HepG2 (cell line): ENCODE measurements around the gene ACSF3. TPM values are rescaled to one million over a fixed set of nuclear protein-coding genes. Genes with fewer than 3 reads are reported as not detected.

ENCODE experiments used
- CREB3 ChIP-seq: sonication (generic); formaldehyde crosslinking; IDR thresholded peaks from 2 replicates; pipeline ENCODE4 v1.5.0; 2020; ENCODE audit warnings: missing genetic modification reagents
- GABPB1 ChIP-seq: IDR thresholded peaks from 2 replicates; pipeline ENCODE4 v1.6.1; 2016; ENCODE audit warnings: mild to moderate bottlenecking, missing genetic modification reagents, moderate library complexity, missing compliant biosample characterization
- PHF8 ChIP-seq: sonication (generic); formaldehyde crosslinking; IDR thresholded peaks from 2 replicates; pipeline ENCODE4 v1.5.0; 2020; ENCODE audit warnings: missing genetic modification reagents
- RFX5 ChIP-seq: IDR thresholded peaks from 2 replicates; pipeline ENCODE4 v1.6.1; 2011; ENCODE audit warnings: low read depth, low read length, improper control_type of control experiment
- TCF7L2 ChIP-seq: IDR thresholded peaks from 2 replicates; pipeline ENCODE4 v1.6.1; 2011; ENCODE audit warnings: mild to moderate bottlenecking, low read depth, low read length, moderate library complexity
- ZNF232 ChIP-seq: sonication (generic); formaldehyde crosslinking; IDR thresholded peaks from 2 replicates; pipeline ENCODE4 v1.4.0; 2020; ENCODE audit warnings: missing genetic modification reagents, borderline replicate concordance
- ZNF318 ChIP-seq: sonication (generic); formaldehyde crosslinking; IDR thresholded peaks from 2 replicates; pipeline ENCODE4 v1.4.0; 2020; ENCODE audit warnings: mild to moderate bottlenecking, missing genetic modification reagents
- ZNF687 ChIP-seq: sonication (generic); formaldehyde crosslinking; IDR thresholded peaks from 2 replicates; pipeline ENCODE4 v1.5.1; 2020; ENCODE audit warnings: mild to moderate bottlenecking, missing genetic modification reagents, moderate library complexity
- polyA plus RNA-seq, 8 experiments: library from polyadenylated mRNA; depleted of rRNA in 3 of 8; stranded (reverse) in 7 of 8; unstranded in 1 of 8; fragments of >200 nt; fragmentation: Illumina TruSeq in 4 of 8; extraction: Trizol in 4 of 8; gene quantifications; 2 replicates each; pipeline versions ENCODE4 v1.2.1 to v1.2.3, GENCODE V29; 2011 to 2016; ENCODE audit warnings: low read depth in 4 of 8, missing spikeins in 1 of 8, mixed read lengths in 1 of 8; ENCODE audit not compliant: insufficient read depth in 1 of 8
- total RNA-seq, 5 experiments: library from RNA; depleted of rRNA; stranded (reverse); fragments of >200 nt; fragmentation: Illumina TruSeq; extraction: Trizol; gene quantifications; 2 replicates each; pipeline ENCODE4 v1.2.3, GENCODE V29; 2016; ENCODE audit warnings: low read depth in 1 of 5
- TF ChIP-seq, protein P1 (sequence below): sonication (generic); formaldehyde crosslinking; conservative IDR thresholded peaks from 2 replicates; pipeline ENCODE4 v1.4.0; 2020; ENCODE audit warnings: mild to moderate bottlenecking, missing genetic modification reagents, moderate library complexity
- TF ChIP-seq, protein P2 (sequence below): sonication (generic); formaldehyde crosslinking; IDR thresholded peaks from 2 replicates; pipeline ENCODE4 v1.5.0; 2020; ENCODE audit warnings: mild to moderate bottlenecking, low read depth, missing genetic modification reagents, borderline replicate concordance

ACSF3 gene
- total and polyA plus RNA-seq, 2 of the 13 experiments (the other 11 are each of a cell fraction or from before 2014, with no cell fraction given) = 14.9 to 30.6 TPM

- no peak for TF ChIP-seq ZNF318 (CRISPR knock-in tag)
- TF ChIP-seq PHF8 (CRISPR knock-in tag) = 0 out of 2 replicates have a peak, but pooled peaks have one; percentile 10
- no peak for TF ChIP-seq RFX5
- TF ChIP-seq TCF7L2 = no peak
- TF ChIP-seq ZNF687 = peak; percentile 84
- TF ChIP-seq, protein P1, sequence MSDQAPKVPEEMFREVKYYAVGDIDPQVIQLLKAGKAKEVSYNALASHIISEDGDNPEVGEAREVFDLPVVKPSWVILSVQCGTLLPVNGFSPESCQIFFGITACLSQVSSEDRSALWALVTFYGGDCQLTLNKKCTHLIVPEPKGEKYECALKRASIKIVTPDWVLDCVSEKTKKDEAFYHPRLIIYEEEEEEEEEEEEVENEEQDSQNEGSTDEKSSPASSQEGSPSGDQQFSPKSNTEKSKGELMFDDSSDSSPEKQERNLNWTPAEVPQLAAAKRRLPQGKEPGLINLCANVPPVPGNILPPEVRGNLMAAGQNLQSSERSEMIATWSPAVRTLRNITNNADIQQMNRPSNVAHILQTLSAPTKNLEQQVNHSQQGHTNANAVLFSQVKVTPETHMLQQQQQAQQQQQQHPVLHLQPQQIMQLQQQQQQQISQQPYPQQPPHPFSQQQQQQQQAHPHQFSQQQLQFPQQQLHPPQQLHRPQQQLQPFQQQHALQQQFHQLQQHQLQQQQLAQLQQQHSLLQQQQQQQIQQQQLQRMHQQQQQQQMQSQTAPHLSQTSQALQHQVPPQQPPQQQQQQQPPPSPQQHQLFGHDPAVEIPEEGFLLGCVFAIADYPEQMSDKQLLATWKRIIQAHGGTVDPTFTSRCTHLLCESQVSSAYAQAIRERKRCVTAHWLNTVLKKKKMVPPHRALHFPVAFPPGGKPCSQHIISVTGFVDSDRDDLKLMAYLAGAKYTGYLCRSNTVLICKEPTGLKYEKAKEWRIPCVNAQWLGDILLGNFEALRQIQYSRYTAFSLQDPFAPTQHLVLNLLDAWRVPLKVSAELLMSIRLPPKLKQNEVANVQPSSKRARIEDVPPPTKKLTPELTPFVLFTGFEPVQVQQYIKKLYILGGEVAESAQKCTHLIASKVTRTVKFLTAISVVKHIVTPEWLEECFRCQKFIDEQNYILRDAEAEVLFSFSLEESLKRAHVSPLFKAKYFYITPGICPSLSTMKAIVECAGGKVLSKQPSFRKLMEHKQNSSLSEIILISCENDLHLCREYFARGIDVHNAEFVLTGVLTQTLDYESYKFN (CRISPR knock-in tag) = peak; percentile 68
- TF ChIP-seq GABPB1 (CRISPR knock-in tag) = peak; percentile 27; the same call in 1 of the 2 replicates
- TF ChIP-seq, protein P2, sequence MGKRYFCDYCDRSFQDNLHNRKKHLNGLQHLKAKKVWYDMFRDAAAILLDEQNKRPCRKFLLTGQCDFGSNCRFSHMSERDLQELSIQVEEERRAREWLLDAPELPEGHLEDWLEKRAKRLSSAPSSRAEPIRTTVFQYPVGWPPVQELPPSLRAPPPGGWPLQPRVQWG = no peak
- no peak for TF ChIP-seq ZNF232 (CRISPR knock-in tag)
- TF ChIP-seq CREB3 (CRISPR knock-in tag) = no peak
Observed at GRCh38 chr16:89118361-89119165, 24.9 kb downstream of the ACSF3 start (continued).
